HG03378 (cell line): ENCODE results near the gene NCS1.

Source experiments
- ATAC-seq: cut with Tn5 transposase; IDR thresholded peaks from one replicate; pipeline ENCODE4 v1.9.1; 2021; ENCODE audit warnings: mild to moderate bottlenecking, moderate library complexity; ENCODE audit not compliant: unreplicated experiment

Gene NCS1

DNA sequence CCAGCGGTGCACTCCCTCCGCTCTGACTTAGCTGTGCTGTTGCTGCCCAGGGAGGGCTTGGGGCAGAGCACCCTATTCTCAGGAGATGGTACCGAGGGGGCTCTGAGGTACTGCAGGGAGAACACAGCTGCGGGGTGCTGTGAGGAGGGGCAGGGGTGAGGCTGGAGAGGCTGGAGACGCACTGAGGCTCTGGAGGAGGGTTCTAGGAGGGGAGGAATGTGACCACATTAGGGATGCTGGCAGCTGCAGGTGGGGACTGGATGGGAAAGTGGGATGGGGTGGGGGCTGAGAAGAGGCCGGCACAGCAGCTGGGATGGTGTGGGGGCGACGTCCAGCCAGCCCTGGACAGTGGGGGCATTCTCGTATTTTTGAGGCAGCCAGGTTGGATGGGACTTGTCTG lies 20.9 kb downstream of the NCS1 start:
- no peak for ATAC-seq

DNA sequence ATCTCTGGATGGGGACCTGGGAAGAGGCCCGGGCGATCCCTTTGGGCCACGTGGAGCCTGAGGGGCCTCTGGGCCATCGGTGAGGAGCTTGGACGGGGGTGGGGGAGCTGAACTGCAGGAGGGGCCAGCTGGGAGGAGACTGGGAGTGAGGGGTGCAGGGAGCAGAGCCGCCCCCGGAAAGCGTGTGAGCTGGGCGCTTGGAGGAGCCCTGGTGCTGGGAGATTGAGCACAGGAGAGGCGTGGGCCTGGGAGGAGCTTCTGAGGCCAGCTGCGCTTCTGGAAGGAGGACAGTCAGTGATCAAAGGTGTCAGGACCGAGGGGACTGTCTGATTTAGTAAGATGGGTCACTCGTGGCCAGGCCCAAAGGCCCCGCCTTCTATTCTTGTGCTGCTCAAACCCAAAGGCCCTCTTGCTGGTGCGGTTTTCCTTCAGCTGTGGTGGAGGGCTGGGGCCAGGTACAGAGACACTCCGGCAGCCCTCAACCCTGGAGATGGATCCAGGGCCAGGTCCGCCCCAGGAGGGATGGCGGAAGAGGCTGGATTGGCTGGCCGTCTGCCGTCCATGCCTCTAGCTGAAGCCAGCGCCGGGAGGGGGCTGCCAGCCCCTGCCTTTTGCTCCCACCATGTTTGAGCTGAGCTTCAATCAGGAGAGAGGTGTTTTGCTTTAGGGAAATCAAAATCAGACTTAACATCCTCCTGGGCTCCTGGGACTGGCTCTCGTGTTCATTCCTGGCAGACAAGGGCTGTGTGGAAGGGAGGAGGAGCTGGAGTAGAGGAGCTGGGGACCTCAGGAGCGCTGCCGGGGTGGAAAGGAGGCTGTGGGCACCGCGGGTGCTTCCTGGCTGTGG lies 21.6 kb downstream of the NCS1 start:
- ATAC-seq = no peak

DNA sequence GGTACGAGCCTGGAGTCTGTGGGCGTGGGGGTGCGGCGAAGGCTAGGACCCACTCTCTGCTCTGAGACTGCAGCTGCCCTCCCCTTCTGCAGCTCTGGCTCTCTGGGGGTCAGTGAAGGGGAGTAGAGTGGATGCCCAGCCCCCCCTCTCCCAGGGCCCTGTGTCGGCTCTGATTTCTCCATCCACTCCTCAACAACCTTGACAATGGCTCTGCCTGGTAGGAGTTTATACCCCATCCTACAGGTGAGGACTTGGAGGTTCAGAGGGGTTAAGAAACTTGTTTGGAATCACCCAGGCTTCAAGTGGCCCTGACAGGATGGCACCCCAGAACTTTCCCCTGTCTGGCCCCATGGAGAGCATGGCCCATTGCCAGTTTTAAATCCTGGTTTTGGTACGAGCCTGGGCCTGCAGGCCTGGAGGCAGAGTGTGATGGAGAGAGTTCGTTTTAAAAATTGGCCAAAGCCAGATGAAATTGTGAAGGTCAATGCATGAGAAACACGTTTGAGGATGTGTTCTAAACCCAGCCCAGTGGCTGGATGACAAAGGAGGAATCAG lies 22.3 kb downstream of the NCS1 start:
- no peak for ATAC-seq

DNA sequence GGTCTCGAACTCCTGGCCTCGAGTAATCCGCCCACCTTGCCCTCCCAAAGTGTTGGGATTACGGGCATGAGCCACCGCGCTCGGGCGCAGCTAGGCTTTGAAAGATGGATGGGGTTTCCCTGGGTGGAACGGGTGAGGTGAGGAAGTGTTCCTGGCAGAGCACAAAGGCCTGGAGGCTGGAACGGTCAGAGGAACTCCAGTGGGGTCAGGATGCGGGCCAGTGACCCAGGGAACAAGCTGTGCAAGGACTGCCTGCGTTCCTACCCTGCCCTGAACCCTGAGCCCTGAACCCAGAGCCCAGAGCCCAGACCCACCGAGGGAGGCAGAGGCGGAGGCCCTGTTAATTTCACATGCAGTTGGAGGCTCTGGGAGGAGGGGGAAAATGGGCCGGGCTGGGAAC lies 23.4 kb downstream of the NCS1 start:
- no peak for ATAC-seq

DNA sequence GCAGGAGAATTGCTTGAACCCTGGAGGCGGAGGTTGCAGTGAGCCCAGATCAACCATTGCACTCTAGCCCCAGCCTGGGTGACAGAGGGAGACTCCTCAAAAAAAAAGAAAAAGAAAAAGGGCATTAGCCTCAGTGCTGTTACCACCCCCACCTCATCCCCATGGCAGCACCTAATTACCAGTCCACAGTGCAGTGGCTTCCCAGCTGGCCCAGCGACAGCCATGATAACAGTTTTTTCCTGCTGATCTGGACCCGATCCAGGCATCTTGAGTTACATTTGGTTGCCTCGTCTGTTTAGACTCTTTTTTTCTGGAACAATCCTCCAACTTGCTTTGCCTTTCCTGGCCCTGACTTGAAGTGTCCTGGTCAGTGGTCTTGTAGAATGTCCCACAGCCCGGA lies 24.4 kb downstream of the NCS1 start:
- ATAC-seq = no peak

DNA sequence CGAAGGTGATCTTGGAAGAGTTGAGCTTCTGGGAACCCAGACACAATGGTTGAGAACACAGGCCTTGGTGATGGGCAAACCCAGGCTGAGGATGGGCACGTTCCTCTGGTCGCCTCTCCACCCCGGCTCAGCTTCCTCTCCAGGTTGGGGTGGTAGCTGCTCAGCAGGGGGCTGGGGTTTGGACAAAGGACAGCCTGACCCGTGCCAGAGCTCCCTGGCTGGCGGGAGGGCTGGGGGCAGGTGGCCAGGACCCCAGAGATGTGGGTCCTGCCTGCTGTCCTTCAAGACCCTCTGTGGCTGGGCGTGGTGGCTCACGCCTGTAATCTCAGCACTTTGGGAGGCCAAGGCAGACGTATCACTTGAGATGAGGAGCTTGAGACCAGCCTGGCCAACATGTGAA lies 25.2 kb downstream of the NCS1 start:
- no peak for ATAC-seq

DNA sequence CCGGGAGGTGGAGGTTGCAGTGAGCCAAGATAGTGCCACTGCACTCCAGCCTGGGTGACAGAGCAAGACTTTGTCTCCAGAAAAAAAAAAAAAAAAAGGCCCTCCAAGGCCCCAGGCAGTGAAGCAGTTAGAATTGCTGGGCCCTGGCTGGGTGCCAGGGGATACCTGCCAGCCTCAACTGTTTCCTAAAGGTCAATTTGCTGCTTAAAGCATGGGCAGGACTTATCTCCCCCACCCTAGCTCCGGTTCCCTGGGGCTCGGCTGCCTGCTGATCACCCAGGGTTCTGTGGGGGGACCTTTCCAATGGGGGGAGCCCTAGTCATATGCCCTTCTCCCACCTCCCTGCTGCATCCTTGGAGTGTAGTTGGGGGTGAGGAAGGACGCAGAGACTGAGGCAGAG lies 25.7 kb downstream of the NCS1 start:
- ATAC-seq = no peak

DNA sequence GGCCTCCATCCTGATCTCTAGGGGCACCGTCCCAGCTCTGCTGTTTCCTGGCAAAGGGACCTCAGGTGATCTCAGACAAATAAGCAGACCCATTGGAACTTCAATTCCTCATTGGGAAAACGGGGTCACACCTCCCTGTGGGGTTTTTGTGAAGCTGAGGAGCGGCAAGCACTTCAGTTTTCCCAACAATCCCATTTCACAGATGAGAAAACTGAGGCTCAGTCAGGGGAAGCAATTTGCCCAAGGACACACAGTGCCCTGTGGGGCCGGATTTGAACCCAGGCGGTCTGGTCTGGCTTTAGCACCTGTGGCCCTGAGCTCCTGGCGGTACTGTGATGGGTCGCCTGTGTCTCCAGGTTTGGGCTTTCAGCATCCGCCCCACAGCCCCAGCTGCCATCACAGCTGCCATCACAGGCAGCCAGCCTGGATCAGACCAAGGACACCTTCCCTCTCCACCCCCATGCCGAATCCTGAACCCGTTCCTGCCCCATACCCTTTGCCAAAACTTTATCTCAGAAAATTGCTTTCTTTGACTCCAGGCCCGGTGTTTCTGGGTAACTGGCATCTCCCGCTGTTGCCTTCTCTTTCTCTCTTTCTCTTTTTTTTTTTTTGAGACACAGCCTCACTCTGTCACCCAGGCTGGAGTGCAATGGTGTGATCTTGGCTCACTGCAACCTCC lies 26.4 kb downstream of the NCS1 start:
- no peak for ATAC-seq

DNA sequence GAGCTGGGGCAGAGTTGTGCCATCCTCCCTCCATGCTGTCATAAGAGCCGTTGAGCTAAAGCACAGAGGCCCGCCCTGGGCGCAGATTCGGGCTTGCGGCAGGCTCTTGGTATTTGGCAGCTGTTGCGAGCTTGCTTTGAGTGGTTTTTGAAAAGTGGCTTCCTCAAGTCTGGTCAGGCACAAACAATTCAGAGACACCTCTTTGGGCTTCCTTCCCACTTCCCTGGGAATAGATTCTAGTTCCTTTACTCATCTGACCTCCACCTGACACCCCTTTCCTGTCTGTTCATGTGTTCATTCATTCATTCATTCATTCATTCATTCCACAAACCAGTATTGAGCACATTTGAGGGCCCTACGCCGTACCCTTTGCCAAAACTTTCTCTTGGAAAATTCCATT lies 27.4 kb downstream of the NCS1 start:
- ATAC-seq = no peak

DNA sequence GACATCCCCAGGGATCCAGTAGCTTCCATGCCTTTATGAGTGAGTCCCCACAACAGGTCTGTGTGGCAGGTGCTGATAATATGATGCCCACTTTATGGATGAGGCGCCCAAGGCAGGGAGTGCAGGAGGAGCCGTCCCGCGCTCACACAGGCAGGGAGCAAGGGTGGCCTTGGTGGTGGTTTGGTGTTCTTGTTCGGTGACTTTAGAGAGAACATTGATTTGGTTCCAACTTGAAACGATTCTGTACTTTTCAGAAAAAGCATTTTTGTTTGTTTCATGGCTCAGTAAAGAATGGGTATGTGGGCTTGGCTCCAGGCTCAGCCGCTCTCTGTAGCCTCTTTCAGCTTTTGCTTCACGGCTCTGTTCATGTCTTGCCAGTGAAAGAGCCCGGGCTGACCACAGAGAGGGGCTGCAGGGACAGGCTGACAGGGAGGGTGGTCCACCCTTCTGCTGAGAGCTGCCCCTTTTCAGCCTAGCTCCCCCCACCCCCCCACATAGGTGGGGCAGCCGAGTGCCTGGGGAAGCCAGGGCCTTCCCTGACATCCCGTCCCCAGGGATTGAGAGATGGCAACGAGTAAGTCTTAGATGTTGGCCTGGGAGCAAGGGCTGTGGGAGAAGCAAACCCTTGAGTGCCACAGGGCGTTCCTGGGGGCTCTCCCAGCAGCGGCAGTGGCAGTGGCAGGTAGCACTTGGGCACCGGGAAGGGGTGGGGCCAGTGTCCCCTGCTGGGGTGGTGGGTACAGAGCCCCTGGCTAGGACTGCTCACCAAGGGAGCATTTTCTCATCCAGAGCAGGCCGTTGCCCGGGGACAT lies 28.0 kb downstream of the NCS1 start:
- no peak for ATAC-seq

DNA sequence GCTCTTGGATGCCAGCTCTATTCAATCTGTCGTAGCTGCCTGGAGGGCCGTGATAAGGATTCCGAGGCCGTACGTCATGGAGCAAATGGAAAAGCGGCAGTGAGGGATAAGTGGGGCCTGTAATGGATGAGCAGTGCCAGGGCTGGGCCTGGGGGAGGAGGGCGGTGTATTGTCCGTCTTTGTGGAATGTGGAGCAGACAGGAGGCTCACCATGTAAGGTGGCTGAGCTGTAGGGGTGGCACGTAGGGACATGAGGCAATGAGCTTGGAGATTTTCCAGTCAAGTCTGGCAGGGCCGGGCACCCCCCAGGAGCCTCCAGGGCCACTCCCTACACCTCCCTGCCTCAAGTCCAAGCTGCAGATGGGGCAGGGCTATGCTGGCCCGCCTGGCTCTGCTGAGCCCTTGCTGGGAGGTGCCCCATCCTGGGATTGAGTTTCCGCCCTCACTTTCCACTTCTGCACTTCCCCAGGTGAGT lies 29.2 kb downstream of the NCS1 start:
- ATAC-seq = no peak

DNA sequence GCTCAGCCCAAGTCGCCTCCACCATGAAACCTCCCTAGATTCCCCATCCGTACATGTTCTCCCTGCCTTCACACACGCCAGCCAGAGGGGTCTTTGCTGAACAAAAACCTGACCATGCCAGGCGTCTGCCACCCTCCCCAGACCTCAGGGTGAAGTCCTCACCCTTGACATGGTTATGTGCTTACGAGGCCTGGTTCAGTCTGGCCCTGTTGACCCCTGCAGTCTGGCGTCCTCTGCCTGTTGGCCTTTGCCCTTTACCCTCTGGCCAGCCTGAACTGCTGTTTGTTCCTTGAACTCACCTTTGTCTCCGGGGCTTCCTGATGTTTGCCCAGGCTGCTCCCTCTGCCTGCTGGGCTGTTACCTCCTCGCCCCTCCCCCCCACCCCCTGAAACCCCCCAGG lies 29.8 kb downstream of the NCS1 start:
- ATAC-seq = no peak

DNA sequence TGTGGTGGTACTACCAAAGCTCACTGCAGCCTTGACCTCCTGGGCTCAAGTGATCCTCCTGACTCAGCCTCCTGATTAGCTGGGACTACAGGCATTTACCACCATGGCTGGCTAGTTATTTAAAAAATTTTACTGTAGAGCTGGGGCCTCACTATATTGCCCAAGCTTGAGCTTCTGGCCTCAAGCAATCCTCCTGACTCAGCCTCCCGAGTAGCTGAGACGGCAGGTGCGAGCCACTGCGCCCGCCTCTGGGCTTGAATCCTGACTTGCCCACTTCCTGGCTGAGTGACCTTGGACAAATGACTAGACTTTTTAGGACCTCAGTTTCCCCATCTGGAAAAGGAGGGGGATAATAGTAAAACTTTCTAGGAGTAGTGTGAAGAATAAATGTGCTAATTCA lies 32.1 kb downstream of the NCS1 start:
- no peak for ATAC-seq

DNA sequence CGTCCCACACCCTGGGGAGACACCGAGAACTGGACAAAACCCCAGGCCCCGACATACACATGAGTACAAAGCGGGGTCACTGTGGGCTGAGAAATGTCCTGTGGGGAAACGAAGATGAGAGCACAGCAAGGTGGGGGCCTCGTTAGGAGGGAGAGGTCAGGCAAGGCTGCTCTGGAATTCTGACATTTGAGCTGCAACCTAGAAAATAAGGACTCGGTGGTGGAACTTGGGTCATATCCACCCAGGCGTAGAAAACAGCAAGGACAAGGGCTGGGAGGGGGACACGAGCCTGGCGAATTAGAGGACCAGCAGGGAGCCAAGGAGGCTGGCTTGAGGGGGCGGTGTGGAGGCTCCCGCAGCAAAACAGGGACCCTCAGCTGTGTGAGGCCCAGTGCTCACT lies 32.8 kb downstream of the NCS1 start:
- no peak for ATAC-seq

DNA sequence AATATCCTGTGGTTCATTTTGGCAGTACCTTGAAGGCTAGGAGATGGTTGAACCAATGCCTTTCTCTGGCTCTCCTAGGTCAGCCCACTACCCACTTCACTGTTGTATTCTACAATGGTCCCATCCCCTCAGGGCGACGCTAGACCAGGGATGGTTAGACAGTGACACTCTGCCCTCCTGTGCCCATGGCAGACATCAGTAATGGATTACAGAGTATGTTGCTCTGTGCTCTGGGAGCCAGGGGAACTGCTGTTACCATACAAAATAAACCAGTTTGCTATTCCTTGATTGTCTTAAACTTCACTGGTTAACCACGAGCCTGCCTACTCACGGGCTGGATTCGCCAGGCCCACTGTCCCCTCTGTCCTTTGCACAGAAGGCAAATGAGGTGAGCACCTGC lies 33.7 kb downstream of the NCS1 start:
- ATAC-seq = no peak

DNA sequence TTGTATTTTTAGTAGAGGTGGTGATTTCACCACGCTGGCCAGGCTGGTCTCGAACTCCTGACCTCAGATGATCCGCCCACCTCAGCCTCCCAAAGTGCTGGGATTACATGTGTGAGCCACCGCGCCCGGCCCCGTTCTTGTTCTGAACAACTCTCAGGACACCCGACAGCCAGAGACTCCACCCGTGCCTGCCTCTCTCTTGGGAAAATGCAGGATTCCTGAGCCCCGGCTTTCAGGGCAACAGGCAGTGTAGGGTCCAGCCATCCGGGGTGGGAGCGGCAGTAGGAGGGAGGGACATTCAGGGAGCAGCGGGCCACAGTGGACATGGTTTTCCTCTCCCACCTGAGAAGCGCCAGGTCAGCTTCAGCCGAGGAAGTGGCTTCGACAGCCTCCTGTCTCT lies 34.4 kb downstream of the NCS1 start:
- no peak for ATAC-seq

DNA sequence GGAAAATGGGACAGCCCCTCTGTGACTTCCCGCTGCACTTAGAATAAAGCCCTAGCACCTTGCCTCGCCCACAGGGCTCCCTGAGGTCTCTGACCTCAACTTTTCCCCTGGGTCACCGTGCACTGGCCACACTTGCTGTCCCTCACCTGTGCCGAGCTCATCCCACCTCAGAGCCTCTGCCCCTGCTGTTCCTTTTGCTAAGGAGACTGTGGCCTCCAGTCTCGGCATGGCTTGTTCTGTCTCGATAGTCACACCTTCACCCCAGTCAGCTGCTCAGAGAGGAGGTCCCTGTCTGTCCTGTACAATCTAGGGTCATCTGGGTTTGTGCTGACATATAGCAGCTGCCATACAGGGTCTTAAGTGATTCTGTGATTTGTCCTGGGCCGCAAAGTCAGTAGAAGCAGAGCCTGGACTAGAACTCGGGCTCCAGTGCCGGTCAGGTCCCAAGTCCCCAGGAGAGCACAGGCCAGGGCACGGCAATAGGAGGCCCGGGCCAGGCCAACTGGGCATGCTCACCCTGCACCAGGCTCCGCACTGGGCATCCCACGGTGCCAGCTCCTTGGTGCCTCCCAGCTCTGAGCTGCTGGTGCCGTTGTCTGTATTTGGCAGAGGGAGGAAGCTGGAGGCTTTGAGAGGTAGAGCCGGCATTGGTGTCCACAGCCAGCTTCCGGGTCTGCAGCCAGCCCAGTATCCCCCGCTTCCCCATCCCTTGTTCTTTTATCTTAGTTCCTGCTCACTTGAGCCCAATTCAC lies 35.2 kb downstream of the NCS1 start:
- no peak for ATAC-seq

DNA sequence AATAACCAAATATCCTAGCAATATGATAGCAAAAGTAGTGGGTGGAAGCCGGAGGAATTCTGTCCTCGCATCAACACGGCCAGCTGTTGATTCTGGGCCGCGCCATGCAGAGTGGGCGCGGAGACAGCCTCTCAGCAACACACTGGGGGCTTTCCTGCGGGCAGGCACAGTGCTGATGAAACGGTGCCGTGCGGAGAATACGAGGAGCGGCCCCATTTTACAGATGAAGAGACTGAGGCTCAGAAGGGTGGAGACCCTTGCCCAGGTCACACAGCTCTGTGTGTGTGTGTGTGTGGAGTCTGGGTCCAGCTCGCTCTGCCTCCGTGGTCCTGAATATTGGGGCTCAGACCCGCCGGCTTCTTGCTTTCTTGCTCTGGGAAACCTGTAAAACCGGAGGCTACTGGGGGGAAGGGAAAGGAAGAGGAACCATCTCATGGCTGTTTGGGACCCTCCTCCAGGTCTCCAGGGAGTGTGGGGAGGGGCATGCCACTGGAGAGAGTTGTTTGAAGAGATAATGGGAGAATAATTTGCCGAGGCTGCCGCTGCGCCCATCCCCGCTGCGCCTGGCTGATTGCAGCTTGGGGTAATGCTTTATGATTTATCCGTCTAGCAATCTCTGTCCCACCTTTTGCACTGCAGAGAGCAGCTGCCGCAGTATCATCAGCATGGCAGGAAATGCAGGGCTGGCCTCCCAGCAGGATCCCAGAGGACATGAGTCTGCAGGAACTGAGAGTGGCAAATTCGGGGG lies 36.6 kb downstream of the NCS1 start:
- ATAC-seq = no peak

DNA sequence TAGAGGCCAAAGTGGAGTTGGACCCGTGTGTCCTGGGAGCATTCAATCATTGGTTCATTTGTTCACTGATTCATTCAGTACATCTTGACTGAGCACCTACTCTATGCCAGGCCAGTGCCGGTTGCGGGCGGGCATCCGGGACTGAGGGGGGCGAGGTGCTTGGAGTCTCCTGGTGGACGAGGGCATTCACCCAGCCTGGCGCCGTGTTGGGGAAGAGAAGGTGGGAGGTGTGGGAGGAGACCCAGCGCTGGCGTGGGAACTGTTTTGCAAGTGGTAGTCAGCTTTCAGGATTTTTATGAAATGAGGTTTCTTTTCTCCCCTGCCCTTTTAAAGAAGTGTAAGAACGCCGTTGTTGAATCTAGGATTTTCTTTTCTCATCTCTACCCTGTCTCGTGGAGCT lies 37.2 kb downstream of the NCS1 start:
- ATAC-seq = no peak
